NCI-H2196 treated with DMSO at 0.1 percent for 48 hours (cell line): ENCODE data around the gene MGRN1.
"Not testable (repeated sequence)": the region's sequence is repeated elsewhere in the genome, so short reads cannot be mapped to it uniquely, and the experiment has no call there.

Experiments used
- DNase-seq: peaks from one replicate; lab custom pipeline; 2025; ENCODE audit not compliant: unreplicated experiment; lab: John Stamatoyannopoulos, UW

The MGRN1 gene

GRCh38 chr16:4728676-4729075 is 104.0 kb downstream of the MGRN1 start:
- DNase-seq: no peak

GRCh38 chr16:4729876-4730275 is 105.2 kb downstream of the MGRN1 start:
- no peak for DNase-seq

DNA sequence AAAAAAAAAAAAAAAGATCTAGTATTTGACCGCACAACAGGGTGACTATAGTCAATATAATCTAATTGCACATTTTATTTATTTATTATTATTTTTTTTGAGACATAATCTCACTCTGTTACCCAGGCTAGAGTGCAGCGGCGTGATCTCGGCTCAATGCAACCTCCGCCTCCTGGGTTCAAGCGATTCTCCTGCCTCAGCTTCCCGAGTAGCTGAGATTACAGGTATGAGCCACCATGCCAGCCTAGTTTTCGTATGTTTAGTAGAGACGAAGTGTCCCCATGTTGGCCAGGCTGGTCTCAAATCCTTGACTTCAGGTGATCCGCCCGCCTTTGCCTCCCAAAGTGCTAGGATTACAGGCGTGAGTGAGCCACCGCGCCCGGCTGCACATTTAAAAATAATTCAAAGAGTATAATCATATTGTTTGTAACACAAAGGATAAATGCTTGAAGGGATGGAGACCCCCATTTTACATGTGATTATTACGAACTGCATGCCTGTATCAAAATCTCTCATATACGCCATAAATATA is 108.7 kb downstream of the MGRN1 start:
- DNase-seq: no peak

GRCh38 chr16:4733747-4734062 is 109.1 kb downstream of the MGRN1 start:
- DNase-seq: no peak

GRCh38 chr16:4734063-4734729 is 109.6 kb downstream of the MGRN1 start, which contains the start of the genes ANKS3 and DNAAF8:
TSS of gene ANKS3 (minus strand) at chr16:4734271. CDS start at chr16:4730149, 4,122 bp downstream.
TSS of gene DNAAF8 (plus strand) at chr16:4734537. CDS start at chr16:4736515, 1,978 bp downstream.
- DNase-seq: peak; percentile 94

GRCh38 chr16:4734730-4735535 is 110.3 kb downstream of the MGRN1 start:
- DNase-seq: peak; percentile 71

- no peak for DNase-seq
Measured at GRCh38 chr16:4736546-4736945, 111.9 kb downstream of the MGRN1 start.

DNA sequence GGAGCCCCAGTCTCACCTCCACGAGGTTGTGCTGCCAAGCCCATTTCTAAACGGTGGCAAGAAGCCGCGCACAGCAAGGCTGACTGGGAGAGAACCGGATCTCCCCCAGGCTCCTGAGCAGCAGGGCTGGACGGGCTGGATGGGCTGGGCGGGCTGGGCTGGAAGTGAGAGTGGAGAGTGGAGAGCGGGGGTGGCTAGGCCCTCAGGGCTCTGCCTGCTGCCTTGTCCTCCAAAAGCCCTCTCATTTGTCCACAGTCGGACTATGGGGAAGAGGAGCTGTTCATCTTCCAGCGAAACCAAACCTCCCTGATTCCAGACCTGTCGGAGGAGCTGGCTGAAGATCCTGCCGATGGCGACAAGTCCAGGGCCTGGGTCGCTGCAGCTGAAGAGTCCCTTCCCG is 112.9 kb downstream of the MGRN1 start:
- DNase-seq: no peak

GRCh38 chr16:4738370-4738769 is 113.7 kb downstream of the MGRN1 start:
- DNase-seq: not testable (repeated sequence)
